Measurements from ENCODE around the gene SORCS2. TPM values are rescaled to one million over a fixed set of nuclear protein-coding genes. Genes with fewer than 3 reads are reported as not detected.

Gene SORCS2
- total RNA-seq, 2 experiments from 2014 or later, result 0.03 TPM; not detected in 1

DNA sequence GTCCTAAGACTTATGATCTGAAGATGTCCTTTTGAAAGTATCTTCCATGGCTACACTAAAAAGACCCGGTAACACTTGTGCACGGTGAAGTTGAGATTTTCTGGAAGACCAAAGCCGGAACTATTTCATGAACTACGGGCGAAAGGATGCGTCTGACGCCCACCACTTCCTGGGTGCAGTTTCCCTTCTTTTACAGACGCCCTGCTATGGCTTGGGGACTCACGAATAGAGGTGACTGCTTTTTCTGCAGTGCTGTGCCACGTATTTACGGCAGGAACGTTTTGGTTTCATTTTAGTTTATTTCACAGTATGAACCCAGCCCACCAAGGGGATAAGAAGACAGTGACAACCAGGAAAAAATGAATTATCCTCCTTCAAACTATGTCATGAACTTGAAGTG, 566.9 kb downstream of the SORCS2 start:
- Histone ChIP-seq H2AFZ (ENCODE audit: low read length) (peak overlapping the region; percentile 78), H3K4me3 (ENCODE audit: low read depth, low read length, poor library complexity, severe bottlenecking) (peak overlapping the region; percentile 52), H4K20me1 (ENCODE audit: insufficient read depth, low read length) (no peaks in the 10 kb centered on the region), H3K9me2 (ENCODE audit: insufficient read depth, low read length) (no peaks in the 10 kb centered on the region), H3K4me2 (ENCODE audit: low read length) (peak overlapping the region; percentile 63), H3K79me2 (ENCODE audit: insufficient read depth, low read depth, low read length) (no peaks in the 10 kb centered on the region), H3K36me3 (ENCODE audit: insufficient read depth, low read length) (no peaks in the 10 kb centered on the region), H3K4me1 (ENCODE audit: insufficient read depth, low read length, poor library complexity, severe bottlenecking) (peaks cover 8% of the 10 kb centered on the region), H3K9me3 (ENCODE audit: low read length) (no peaks in the 10 kb centered on the region), H3K27ac (ENCODE audit: low read depth, low read length, poor library complexity, severe bottlenecking) (no peak overlapping the region)
- POLR2A ChIA-PET, result interaction anchor here (1.2 kb wide), 1 partner anchor 20 kb away, joined by 4 read pairs; no protein-coding TSS in a partner anchor
- no TSS peak for BruUV-seq (replicated peaks)
- peak; percentile 55 for DNase-seq (ENCODE audit: low spot score)
- TF ChIP-seq, protein P1, sequence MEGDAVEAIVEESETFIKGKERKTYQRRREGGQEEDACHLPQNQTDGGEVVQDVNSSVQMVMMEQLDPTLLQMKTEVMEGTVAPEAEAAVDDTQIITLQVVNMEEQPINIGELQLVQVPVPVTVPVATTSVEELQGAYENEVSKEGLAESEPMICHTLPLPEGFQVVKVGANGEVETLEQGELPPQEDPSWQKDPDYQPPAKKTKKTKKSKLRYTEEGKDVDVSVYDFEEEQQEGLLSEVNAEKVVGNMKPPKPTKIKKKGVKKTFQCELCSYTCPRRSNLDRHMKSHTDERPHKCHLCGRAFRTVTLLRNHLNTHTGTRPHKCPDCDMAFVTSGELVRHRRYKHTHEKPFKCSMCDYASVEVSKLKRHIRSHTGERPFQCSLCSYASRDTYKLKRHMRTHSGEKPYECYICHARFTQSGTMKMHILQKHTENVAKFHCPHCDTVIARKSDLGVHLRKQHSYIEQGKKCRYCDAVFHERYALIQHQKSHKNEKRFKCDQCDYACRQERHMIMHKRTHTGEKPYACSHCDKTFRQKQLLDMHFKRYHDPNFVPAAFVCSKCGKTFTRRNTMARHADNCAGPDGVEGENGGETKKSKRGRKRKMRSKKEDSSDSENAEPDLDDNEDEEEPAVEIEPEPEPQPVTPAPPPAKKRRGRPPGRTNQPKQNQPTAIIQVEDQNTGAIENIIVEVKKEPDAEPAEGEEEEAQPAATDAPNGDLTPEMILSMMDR (conservative IDR thresholded peaks at IDR 0.05; ENCODE audit: low read length), result no peak
- no peak for TF ChIP-seq EZH2phosphoT487 (IDR thresholded peaks at IDR 0.05; ENCODE audit: borderline replicate concordance, low read depth, low read length)
- CTCF ChIA-PET (ENCODE audit: unreplicated experiment), result interaction anchor here (0.6 kb wide), 1 partner anchor 17 kb away, joined by 3 read pairs; no protein-coding TSS in a partner anchor
- intact Hi-C loops (cut with micrococcal nuclease; ENCODE audit: unreplicated experiment), result no loop called here

DNA sequence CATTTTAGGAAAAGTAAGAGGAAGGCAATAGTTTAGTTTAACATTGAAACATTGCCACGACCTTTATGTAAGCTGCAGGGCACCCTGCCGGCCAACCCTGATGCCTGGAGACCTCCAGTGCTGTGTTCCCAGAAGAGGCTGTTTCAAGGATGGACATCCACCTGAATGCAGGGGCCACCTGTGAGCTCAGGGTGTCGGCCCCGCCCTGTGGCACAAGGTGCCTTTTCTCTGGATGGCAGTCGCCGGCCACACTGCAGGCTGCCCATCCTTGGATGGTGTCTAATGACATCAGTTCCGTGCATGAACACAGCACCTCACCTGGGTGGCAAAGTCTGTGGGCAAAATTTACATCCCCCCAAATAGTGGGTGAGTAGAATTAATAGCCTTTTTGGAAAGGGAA, 567.3 kb downstream of the SORCS2 start:
- no peak overlapping the region for H3K27ac ChIP-seq (ENCODE audit: low read depth, low read length, poor library complexity, severe bottlenecking)
- CTCF ChIA-PET (ENCODE audit: unreplicated experiment), result interaction anchor here (0.6 kb wide), 1 partner anchor 17 kb away, joined by 3 read pairs; no protein-coding TSS in a partner anchor

DNA sequence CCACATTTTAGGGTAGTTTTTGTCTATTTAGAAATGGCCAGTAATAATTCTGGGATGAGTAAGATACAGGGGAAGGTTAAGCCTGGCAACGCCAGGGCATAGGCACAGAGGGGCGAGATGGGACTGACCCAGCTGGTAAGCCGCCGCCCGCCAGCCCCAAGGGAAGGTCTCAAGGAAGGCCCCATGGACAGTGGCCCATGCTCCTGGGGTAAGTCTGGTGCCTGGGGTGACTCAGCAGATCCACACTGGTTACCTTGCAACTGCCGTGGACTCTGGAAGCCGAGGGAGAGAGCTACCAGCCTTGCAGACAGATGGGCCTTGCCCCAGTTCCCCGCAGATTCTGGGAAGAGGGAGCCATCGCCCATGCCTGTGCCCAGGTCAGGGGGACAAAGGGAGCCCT, 567.9 kb downstream of the SORCS2 start:
- H2AFZ ChIP-seq (ENCODE audit: low read length), result no peak overlapping the region
- DNase-seq (ENCODE audit: low spot score), result no peak
- TF ChIP-seq, protein P1 (conservative IDR thresholded peaks at IDR 0.05; ENCODE audit: low read length), result no peak
- TF ChIP-seq EZH2phosphoT487 (IDR thresholded peaks at IDR 0.05; ENCODE audit: borderline replicate concordance, low read depth, low read length), result no peak
- peaks cover 8% of the 10 kb centered on the region for H3K4me1 ChIP-seq (ENCODE audit: insufficient read depth, low read length, poor library complexity, severe bottlenecking)
- intact Hi-C loops (cut with micrococcal nuclease; ENCODE audit: unreplicated experiment), result no loop called here
- no peaks in the 10 kb centered on the region for H4K20me1 ChIP-seq (ENCODE audit: insufficient read depth, low read length)
- no peaks in the 10 kb centered on the region for H3K36me3 ChIP-seq (ENCODE audit: insufficient read depth, low read length)
- H3K4me2 ChIP-seq (ENCODE audit: low read length), result no peak overlapping the region
- H3K4me3 ChIP-seq (ENCODE audit: low read depth, low read length, poor library complexity, severe bottlenecking), result no peak overlapping the region
- ChIA-PET CTCF (ENCODE audit: unreplicated experiment) (no interaction called here), POLR2A (interaction anchor here (0.6 kb wide), 1 partner anchor 14 kb away, joined by 3 read pairs; no protein-coding TSS in a partner anchor)
- no peak overlapping the region for H3K27ac ChIP-seq (ENCODE audit: low read depth, low read length, poor library complexity, severe bottlenecking)
- H3K9me3 ChIP-seq (ENCODE audit: low read length), result no peaks in the 10 kb centered on the region
- no peaks in the 10 kb centered on the region for H3K79me2 ChIP-seq (ENCODE audit: insufficient read depth, low read depth, low read length)
- BruUV-seq (replicated peaks), result no TSS peak
- no peaks in the 10 kb centered on the region for H3K9me2 ChIP-seq (ENCODE audit: insufficient read depth, low read length)

More for the DNA sequence above, 567.3 kb downstream of the SORCS2 start:
- H3K9me2 ChIP-seq (ENCODE audit: insufficient read depth, low read length), result no peaks in the 10 kb centered on the region
- intact Hi-C loops (cut with micrococcal nuclease; ENCODE audit: unreplicated experiment), result no loop called here
- H3K4me1 ChIP-seq (ENCODE audit: insufficient read depth, low read length, poor library complexity, severe bottlenecking), result peaks cover 8% of the 10 kb centered on the region
- peak overlapping the region; percentile 78; the same call in 1 of the 2 replicates for H2AFZ ChIP-seq (ENCODE audit: low read length)
- no peaks in the 10 kb centered on the region for H4K20me1 ChIP-seq (ENCODE audit: insufficient read depth, low read length)
- no peaks in the 10 kb centered on the region for H3K9me3 ChIP-seq (ENCODE audit: low read length)
- no peaks in the 10 kb centered on the region for H3K79me2 ChIP-seq (ENCODE audit: insufficient read depth, low read depth, low read length)
- BruUV-seq (replicated peaks), result no TSS peak
- no peak for DNase-seq (ENCODE audit: low spot score)
- POLR2A ChIA-PET, result interaction anchor here (0.6 kb wide), 1 partner anchor 15 kb away, joined by 3 read pairs; no protein-coding TSS in a partner anchor
- peak overlapping the region; percentile 52 for H3K4me3 ChIP-seq (ENCODE audit: low read depth, low read length, poor library complexity, severe bottlenecking)
- H3K36me3 ChIP-seq (ENCODE audit: insufficient read depth, low read length), result no peaks in the 10 kb centered on the region
- H3K4me2 ChIP-seq (ENCODE audit: low read length), result peak overlapping the region; percentile 63
- no peak for TF ChIP-seq EZH2phosphoT487 (IDR thresholded peaks at IDR 0.05; ENCODE audit: borderline replicate concordance, low read depth, low read length)
- TF ChIP-seq, protein P1 (conservative IDR thresholded peaks at IDR 0.05; ENCODE audit: low read length), result no peak

Data from OCI-LY7 (cell line).